Activated T-helper 2 cell treated with anti-CD3 and anti-CD28 coated beads, Interferon-gamma antibody, Interleukin-2, Interleukin-4, amounts not matched to agents 10 μg/mL and 5 μg/mL and 100 μg/mL, durations not matched to agents 14 hours and 24 hours and 36 hours (primary cell): Measurements from ENCODE around the gene VEGFA. TPM values are rescaled to one million over a fixed set of nuclear protein-coding genes. Genes with fewer than 3 reads are reported as not detected.

Experiments used
- DNase-seq: peaks from one replicate; pipeline ENCODE4 v3.0.0; 2021; ENCODE audit warnings: low spot score
- H3K27ac Mint-ChIP-seq: one replicate; pipeline ENCODE4 v1.8.0; 2021; ENCODE audit warnings: mixed read lengths
- H3K27me3 Mint-ChIP-seq: one replicate; pipeline ENCODE4 v1.8.0; 2021; ENCODE audit warnings: low read depth, mixed read lengths
- H3K36me3 Mint-ChIP-seq: one replicate; pipeline ENCODE4 v1.8.0; 2021; ENCODE audit warnings: low read depth, mixed read lengths
- H3K4me1 Mint-ChIP-seq: one replicate; pipeline ENCODE4 v1.8.0; 2021; ENCODE audit warnings: low read depth, mixed read lengths
- H3K4me3 Mint-ChIP-seq: one replicate; pipeline ENCODE4 v1.8.0; 2021; ENCODE audit warnings: low read depth, mild to moderate bottlenecking, moderate library complexity, mixed read lengths
- H3K9me3 Mint-ChIP-seq: one replicate; pipeline ENCODE4 v1.8.0; 2021; ENCODE audit warnings: mixed read lengths
- intact Hi-C: fragments of 100-400 bp; cut with micrococcal nuclease; formaldehyde crosslinking; loops from one replicate; pipeline ENCODE4 v1.15.1; 2023
- total RNA-seq: library from RNA; stranded (reverse); gene quantifications from 2 replicates; pipeline ENCODE4 v1.2.3, GENCODE V29; 2022

VEGFA gene
- total RNA-seq, 1 donor from 2014 or later, result 50.7 TPM

GRCh38 chr6:43793154-43793874, 23.3 kb downstream of the VEGFA start:
- intact Hi-C loops, result no loop called here
- no peaks in the 10 kb centered on the region for H3K9me3 Mint-ChIP-seq
- H3K27me3 Mint-ChIP-seq, result peaks cover 7% of the 10 kb centered on the region
- H3K27ac Mint-ChIP-seq, result no peak overlapping the region
- no peaks in the 10 kb centered on the region for H3K4me1 Mint-ChIP-seq
- H3K36me3 Mint-ChIP-seq, result no peaks in the 10 kb centered on the region
- DNase-seq, result no peak
- H3K4me3 Mint-ChIP-seq, result no peak overlapping the region

GRCh38 chr6:43793875-43794242, 23.8 kb downstream of the VEGFA start:
- no peaks in the 10 kb centered on the region for H3K36me3 Mint-ChIP-seq
- no peaks in the 10 kb centered on the region for H3K9me3 Mint-ChIP-seq
- H3K4me1 Mint-ChIP-seq, result peaks cover 4% of the 10 kb centered on the region
- DNase-seq, result no peak
- H3K4me3 Mint-ChIP-seq, result no peak overlapping the region
- H3K27ac Mint-ChIP-seq, result no peak overlapping the region
- intact Hi-C loops, result no loop called here
- peaks cover 7% of the 10 kb centered on the region for H3K27me3 Mint-ChIP-seq

GRCh38 chr6:43795421-43795820, 25.4 kb downstream of the VEGFA start:
- H3K27me3 Mint-ChIP-seq, result peaks cover 7% of the 10 kb centered on the region
- no peak overlapping the region for H3K27ac Mint-ChIP-seq
- H3K4me1 Mint-ChIP-seq, result peaks cover 11% of the 10 kb centered on the region
- no peaks in the 10 kb centered on the region for H3K36me3 Mint-ChIP-seq
- no peak for DNase-seq
- no peak overlapping the region for H3K4me3 Mint-ChIP-seq
- no peaks in the 10 kb centered on the region for H3K9me3 Mint-ChIP-seq
- intact Hi-C loops, result no loop called here

- DNase-seq, result no peak
- Mint-ChIP-seq H3K36me3 (no peaks in the 10 kb centered on the region), H3K4me1 (peaks cover 15% of the 10 kb centered on the region), H3K9me3 (no peaks in the 10 kb centered on the region), H3K4me3 (no peak overlapping the region), H3K27ac (no peak overlapping the region), H3K27me3 (peaks cover 5% of the 10 kb centered on the region)
- intact Hi-C loops, result no loop called here
Observed at GRCh38 chr6:43796168-43796567, 26.2 kb downstream of the VEGFA start.

GRCh38 chr6:43796903-43797890, 27.2 kb downstream of the VEGFA start:
- Mint-ChIP-seq H3K9me3 (no peaks in the 10 kb centered on the region), H3K36me3 (no peaks in the 10 kb centered on the region), H3K4me3 (no peak overlapping the region), H3K4me1 (peaks cover 15% of the 10 kb centered on the region), H3K27ac (no peak overlapping the region), H3K27me3 (peaks cover 2% of the 10 kb centered on the region)
- no peak for DNase-seq
- intact Hi-C loops, result no loop called here

- peaks cover 15% of the 10 kb centered on the region for H3K4me1 Mint-ChIP-seq
- peaks cover under 1% of the 10 kb centered on the region for H3K27me3 Mint-ChIP-seq
- no peak overlapping the region for H3K27ac Mint-ChIP-seq
- H3K36me3 Mint-ChIP-seq, result no peaks in the 10 kb centered on the region
- intact Hi-C loops, result no loop called here
- H3K4me3 Mint-ChIP-seq, result no peak overlapping the region
- H3K9me3 Mint-ChIP-seq, result no peaks in the 10 kb centered on the region
- DNase-seq, result no peak
Observed at GRCh38 chr6:43797919-43798318, 27.9 kb downstream of the VEGFA start.

GRCh38 chr6:43798688-43799444, 28.9 kb downstream of the VEGFA start:
- no peaks in the 10 kb centered on the region for H3K9me3 Mint-ChIP-seq
- intact Hi-C loops, result no loop called here
- H3K36me3 Mint-ChIP-seq, result no peaks in the 10 kb centered on the region
- H3K27me3 Mint-ChIP-seq, result no peaks in the 10 kb centered on the region
- no peak for DNase-seq
- no peak overlapping the region for H3K4me3 Mint-ChIP-seq
- H3K4me1 Mint-ChIP-seq, result peaks cover 15% of the 10 kb centered on the region
- peak overlapping the region; percentile 0 for H3K27ac Mint-ChIP-seq

- H3K4me3 Mint-ChIP-seq, result no peak overlapping the region
- intact Hi-C loops, result no loop called here
- no peaks in the 10 kb centered on the region for H3K9me3 Mint-ChIP-seq
- peaks cover 15% of the 10 kb centered on the region for H3K4me1 Mint-ChIP-seq
- no peaks in the 10 kb centered on the region for H3K36me3 Mint-ChIP-seq
- DNase-seq, result no peak
- peak overlapping the region; percentile 59 for H3K27ac Mint-ChIP-seq
- no peaks in the 10 kb centered on the region for H3K27me3 Mint-ChIP-seq
Observed at GRCh38 chr6:43799551-43800297, 29.7 kb downstream of the VEGFA start.

GRCh38 chr6:43800298-43800623, 30.2 kb downstream of the VEGFA start:
- Mint-ChIP-seq H3K27me3 (no peaks in the 10 kb centered on the region), H3K36me3 (no peaks in the 10 kb centered on the region), H3K27ac (peak overlapping the region; percentile 59), H3K4me3 (no peak overlapping the region), H3K9me3 (no peaks in the 10 kb centered on the region), H3K4me1 (peaks cover 15% of the 10 kb centered on the region)
- intact Hi-C loops, result no loop called here
- DNase-seq, result no peak

- no peaks in the 10 kb centered on the region for H3K36me3 Mint-ChIP-seq
- H3K4me3 Mint-ChIP-seq, result no peak overlapping the region
- peaks cover 15% of the 10 kb centered on the region for H3K4me1 Mint-ChIP-seq
- no peak overlapping the region for H3K27ac Mint-ChIP-seq
- H3K9me3 Mint-ChIP-seq, result no peaks in the 10 kb centered on the region
- DNase-seq, result no peak
- intact Hi-C loops, result no loop called here
- H3K27me3 Mint-ChIP-seq, result no peaks in the 10 kb centered on the region
Observed at GRCh38 chr6:43800746-43801494, 30.9 kb downstream of the VEGFA start.

GRCh38 chr6:43801495-43802181, 31.6 kb downstream of the VEGFA start:
- H3K9me3 Mint-ChIP-seq, result no peaks in the 10 kb centered on the region
- peaks cover 15% of the 10 kb centered on the region for H3K4me1 Mint-ChIP-seq
- no peak overlapping the region for H3K27ac Mint-ChIP-seq
- intact Hi-C loops, result no loop called here
- DNase-seq, result no peak
- H3K4me3 Mint-ChIP-seq, result no peak overlapping the region
- H3K36me3 Mint-ChIP-seq, result no peaks in the 10 kb centered on the region
- H3K27me3 Mint-ChIP-seq, result no peaks in the 10 kb centered on the region
